ENCODE results near the gene ASTN2. TPM values are rescaled to one million over a fixed set of nuclear protein-coding genes. Genes with fewer than 3 reads are reported as not detected.

ASTN2 gene
- total RNA-seq, 1 experiment from 2014 or later = 4.8 TPM

- ChIA-PET POLR2A (no interaction called here), CTCF (no interaction called here), RAD21 (ENCODE audit: low non-redundant PET in 1 of 2, low total read pairs in 2 of 2, uncharacterized antibody in 2 of 2, unreplicated experiment in 2 of 2) (no interaction called here)
- TF ChIP-seq EZH2 (IDR thresholded peaks at IDR 0.05) (no peak), POLR2A (IDR thresholded peaks at IDR 0.05; ENCODE audit: borderline replicate concordance, extremely low read depth, insufficient read depth, insufficient read length) (no peak), SRF (IDR thresholded peaks at IDR 0.05; ENCODE audit: low read depth) (no peak), RAD21 (IDR thresholded peaks at IDR 0.05; ENCODE audit: low read depth) (no peak), CEBPB (IDR thresholded peaks at IDR 0.05; ENCODE audit: low read depth) (no peak), ZNF274 (IDR thresholded peaks at IDR 0.05; ENCODE audit: low read depth, low read length) (no peak), SIN3A (IDR thresholded peaks at IDR 0.05; ENCODE audit: low read depth) (no peak), TCF7L2 (IDR thresholded peaks at IDR 0.05; ENCODE audit: borderline replicate concordance, extremely low read depth, insufficient read depth, insufficient read length) (no peak), SP1 (IDR thresholded peaks at IDR 0.05; ENCODE audit: low read depth) (no peak), ZBTB33 (IDR thresholded peaks at IDR 0.05; ENCODE audit: extremely low read depth, insufficient replicate concordance, low read length) (no peak)
- H3K4me1 ChIP-seq (ENCODE audit: control insufficient read depth in 1 of 2, insufficient read depth in 2 of 2, low read length in 2 of 2) = no peaks in the 10 kb centered on the region
- no peak overlapping the region for H3K9ac ChIP-seq (ENCODE audit: low read length)
- DNase-seq (ENCODE audit: low read depth, low spot score) (no peak), ATAC-seq (no peak)
- no peaks in the 10 kb centered on the region; a peak in 1 of 4 replicates for H3K9me3 ChIP-seq (ENCODE audit: control insufficient read depth in 1 of 2, insufficient read depth in 1 of 2, low read depth in 1 of 2, low read length in 2 of 2)
- no TSS peak for BruUV-seq (replicated peaks)
- no peak overlapping the region for H3K4me2 ChIP-seq (ENCODE audit: low read length)
- no peaks in the 10 kb centered on the region for H3K36me3 ChIP-seq (ENCODE audit: control insufficient read depth in 1 of 2, insufficient read depth in 2 of 2, low read length in 2 of 2)
- intact Hi-C loops (cut with micrococcal nuclease) = no loop called here
- no peaks in the 10 kb centered on the region for H3K79me2 ChIP-seq (ENCODE audit: insufficient read depth, low read length)
- H3K4me3 ChIP-seq (replicated peaks in 1 of 2; ENCODE audit: low read depth in 1 of 2, low read length in 2 of 2) = no peak overlapping the region
- no peak overlapping the region for H2AFZ ChIP-seq (ENCODE audit: low read depth, low read length, poor library complexity, severe bottlenecking)
- H3K27me3 ChIP-seq (ENCODE audit: insufficient read depth, low read length) = no peaks in the 10 kb centered on the region
- no peaks in the 10 kb centered on the region for H3K9me2 ChIP-seq (ENCODE audit: insufficient read depth)
- no peaks in the 10 kb centered on the region for H4K20me1 ChIP-seq (ENCODE audit: insufficient read depth)
- no peak overlapping the region for H3K27ac ChIP-seq (ENCODE audit: low read depth, low read length)
These were observed 406.4 kb downstream of the ASTN2 start for GRCh38 chr9:117008461-117008860.

GRCh38 chr9:117002686-117003085, 412.2 kb downstream of the ASTN2 start:
- DNase-seq (ENCODE audit: low read depth, low spot score) = no peak
- Histone ChIP-seq H3K36me3 (ENCODE audit: control insufficient read depth in 1 of 2, insufficient read depth in 2 of 2, low read length in 2 of 2) (no peaks in the 10 kb centered on the region), H3K27ac (ENCODE audit: low read depth, low read length) (no peak overlapping the region), H3K9me2 (ENCODE audit: insufficient read depth) (no peaks in the 10 kb centered on the region), H3K4me1 (ENCODE audit: control insufficient read depth in 1 of 2, insufficient read depth in 2 of 2, low read length in 2 of 2) (no peaks in the 10 kb centered on the region), H3K9ac (ENCODE audit: low read length) (no peak overlapping the region), H3K4me2 (ENCODE audit: low read length) (no peak overlapping the region), H3K9me3 (ENCODE audit: control insufficient read depth in 1 of 2, insufficient read depth in 1 of 2, low read depth in 1 of 2, low read length in 2 of 2) (no peaks in the 10 kb centered on the region; a peak in 1 of 4 replicates), H3K4me3 (replicated peaks in 1 of 2; ENCODE audit: low read depth in 1 of 2, low read length in 2 of 2) (no peak overlapping the region), H4K20me1 (ENCODE audit: insufficient read depth) (no peaks in the 10 kb centered on the region), H3K79me2 (ENCODE audit: insufficient read depth, low read length) (no peaks in the 10 kb centered on the region), H3K27me3 (ENCODE audit: insufficient read depth, low read length) (no peaks in the 10 kb centered on the region), H2AFZ (ENCODE audit: low read depth, low read length, poor library complexity, severe bottlenecking) (no peak overlapping the region)
- ATAC-seq = no peak
- BruUV-seq (replicated peaks) = no TSS peak
- ChIA-PET CTCF (no interaction called here), POLR2A (no interaction called here), RAD21 (ENCODE audit: low non-redundant PET in 1 of 2, low total read pairs in 2 of 2, uncharacterized antibody in 2 of 2, unreplicated experiment in 2 of 2) (no interaction called here)
- intact Hi-C loops (cut with micrococcal nuclease) = no loop called here
- TF ChIP-seq ELF1 (IDR thresholded peaks at IDR 0.05; ENCODE audit: borderline replicate concordance, low read depth) (no peak), POLR2AphosphoS5 (IDR thresholded peaks at IDR 0.05; ENCODE audit: low read depth, low read length) (no peak), ZFX (IDR thresholded peaks at IDR 0.05) (no peak), CBX3 (IDR thresholded peaks at IDR 0.05; ENCODE audit: low read depth) (no peak), FOSL1 (IDR thresholded peaks at IDR 0.05; ENCODE audit: low read depth) (no peak), RAD21 (IDR thresholded peaks at IDR 0.05; ENCODE audit: low read depth) (no peak), YY1 (IDR thresholded peaks at IDR 0.05; ENCODE audit: extremely low read depth, insufficient replicate concordance, low read depth, low read length) (no peak), EGR1 (IDR thresholded peaks at IDR 0.05; ENCODE audit: low read depth) (no peak), REST (IDR thresholded peaks at IDR 0.05; ENCODE audit: low read depth) (no peak), ATF3 (IDR thresholded peaks at IDR 0.05) (no peak)
